ENCODE measurements around the gene UBE2S.
A peak's percentile ranks its signal among the peaks of the same experiment; 100 is the strongest.

DNA sequence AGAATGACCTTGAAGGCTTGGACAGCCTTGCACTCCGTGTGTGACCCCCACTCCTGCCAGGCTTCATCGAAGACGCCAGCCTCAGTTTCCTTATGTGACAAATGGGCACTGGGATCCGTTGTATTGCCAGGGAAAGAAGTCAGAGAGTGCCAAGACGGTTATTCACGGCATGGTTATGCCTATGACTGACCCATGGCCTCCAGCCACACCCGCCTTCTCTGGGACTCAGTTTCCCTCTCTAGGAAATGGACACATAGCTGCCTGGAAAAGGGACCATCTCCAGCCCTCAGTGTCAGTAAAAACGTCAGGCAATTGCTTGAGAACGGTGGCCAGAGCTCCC is 915 bp upstream of the UBE2S start:
- TF ChIP-seq POLR2AphosphoS5 (IDR thresholded peaks at IDR 0.05; ENCODE audit: insufficient read depth in 1 of 2, low read depth in 1 of 2) (no peak), POLR2A (IDR thresholded peaks at IDR 0.05) (no peak)
- TF ChIP-seq, protein P1, sequence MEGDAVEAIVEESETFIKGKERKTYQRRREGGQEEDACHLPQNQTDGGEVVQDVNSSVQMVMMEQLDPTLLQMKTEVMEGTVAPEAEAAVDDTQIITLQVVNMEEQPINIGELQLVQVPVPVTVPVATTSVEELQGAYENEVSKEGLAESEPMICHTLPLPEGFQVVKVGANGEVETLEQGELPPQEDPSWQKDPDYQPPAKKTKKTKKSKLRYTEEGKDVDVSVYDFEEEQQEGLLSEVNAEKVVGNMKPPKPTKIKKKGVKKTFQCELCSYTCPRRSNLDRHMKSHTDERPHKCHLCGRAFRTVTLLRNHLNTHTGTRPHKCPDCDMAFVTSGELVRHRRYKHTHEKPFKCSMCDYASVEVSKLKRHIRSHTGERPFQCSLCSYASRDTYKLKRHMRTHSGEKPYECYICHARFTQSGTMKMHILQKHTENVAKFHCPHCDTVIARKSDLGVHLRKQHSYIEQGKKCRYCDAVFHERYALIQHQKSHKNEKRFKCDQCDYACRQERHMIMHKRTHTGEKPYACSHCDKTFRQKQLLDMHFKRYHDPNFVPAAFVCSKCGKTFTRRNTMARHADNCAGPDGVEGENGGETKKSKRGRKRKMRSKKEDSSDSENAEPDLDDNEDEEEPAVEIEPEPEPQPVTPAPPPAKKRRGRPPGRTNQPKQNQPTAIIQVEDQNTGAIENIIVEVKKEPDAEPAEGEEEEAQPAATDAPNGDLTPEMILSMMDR (IDR thresholded peaks at IDR 0.05): peak in 1 of 3 experiments; percentile 4
